Subcutaneous adipose tissue (tissue), 4 donors: ENCODE results near the gene CUL9. TPM values are rescaled to one million over a fixed set of nuclear protein-coding genes. Genes with fewer than 3 reads are reported as not detected.

Experiments
- CTCF ChIP-seq: fragments of 450-650 bp; IDR thresholded peaks from one replicate; pipeline ENCODE4 v1.5.1; 2016; ENCODE audit warnings: low read depth, mild to moderate bottlenecking, control low read depth, antibody characterized with exemption, moderate library complexity
- total RNA-seq, 4 donors: library from RNA; depleted of rRNA; stranded (reverse); fragments of >200 nt; gene quantifications; one replicate each; pipeline ENCODE4 v1.1.0, GENCODE V29; 2016

Gene CUL9
- total RNA-seq, 4 donors from 2014 or later, result 16.3 to 36.7 (median 27.2) TPM

DNA sequence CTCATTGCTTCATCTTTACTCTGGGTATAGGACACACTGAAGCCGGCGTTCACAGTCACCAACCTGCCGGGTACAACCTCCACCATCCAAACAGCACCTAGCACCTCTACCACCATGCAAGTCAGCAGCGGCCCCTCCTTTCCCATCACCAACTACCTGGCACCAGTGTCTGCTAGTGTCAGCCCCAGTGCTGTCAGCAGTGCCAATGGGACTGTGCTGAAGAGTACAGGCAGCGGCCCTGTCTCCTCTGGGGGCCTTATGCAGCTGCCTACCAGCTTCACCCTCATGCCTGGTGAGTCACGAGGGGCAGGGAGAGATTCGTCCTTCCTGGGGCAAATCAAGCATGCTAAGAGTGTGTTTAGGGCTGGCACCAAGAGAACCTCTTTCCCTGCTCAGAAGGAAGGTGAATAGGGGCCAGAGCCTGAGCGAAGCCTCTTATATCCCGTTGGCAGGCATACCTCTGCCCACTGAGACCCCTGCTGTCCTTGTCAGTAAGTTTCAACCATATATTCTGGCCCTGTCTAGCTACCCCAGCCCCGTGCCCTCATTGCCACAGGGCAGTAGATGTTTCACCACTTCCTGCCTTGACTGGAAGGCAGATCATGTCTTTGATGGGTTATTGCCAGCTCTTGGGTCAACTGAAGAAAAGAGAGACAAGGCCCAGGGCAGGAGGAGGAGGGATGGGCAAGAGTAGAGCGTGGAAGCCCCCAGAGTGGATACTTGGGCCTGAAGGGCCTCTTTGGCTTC, 6.1 kb upstream of the CUL9 start:
- TF ChIP-seq CTCF, result no peak

DNA sequence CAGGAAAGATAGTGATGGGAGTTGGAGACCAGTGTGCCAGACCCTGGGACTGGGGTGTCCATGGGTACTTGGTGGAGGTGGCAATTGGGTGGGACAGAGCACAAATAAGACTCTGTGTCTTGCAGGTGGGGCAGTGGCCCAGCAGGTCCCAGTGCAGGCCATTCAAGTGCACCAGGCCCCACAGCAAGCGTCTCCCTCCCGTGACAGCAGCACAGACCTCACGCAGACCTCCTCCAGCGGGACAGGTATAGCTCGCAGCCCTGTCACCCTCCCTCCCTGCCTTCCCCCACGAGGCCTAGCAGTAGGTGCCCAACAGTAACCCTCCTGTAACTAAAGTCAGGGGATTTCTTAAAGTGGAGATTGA, 5.6 kb upstream of the CUL9 start:
- no peak for TF ChIP-seq CTCF

- TF ChIP-seq CTCF, result no peak
Observed at GRCh38 chr6:43178150-43178549, 3.8 kb upstream of the CUL9 start.

- TF ChIP-seq CTCF, result no peak
Observed at GRCh38 chr6:43178951-43179830, 2.8 kb upstream of the CUL9 start.

GRCh38 chr6:43180058-43180457, 1.9 kb upstream of the CUL9 start:
- TF ChIP-seq CTCF, result no peak

DNA sequence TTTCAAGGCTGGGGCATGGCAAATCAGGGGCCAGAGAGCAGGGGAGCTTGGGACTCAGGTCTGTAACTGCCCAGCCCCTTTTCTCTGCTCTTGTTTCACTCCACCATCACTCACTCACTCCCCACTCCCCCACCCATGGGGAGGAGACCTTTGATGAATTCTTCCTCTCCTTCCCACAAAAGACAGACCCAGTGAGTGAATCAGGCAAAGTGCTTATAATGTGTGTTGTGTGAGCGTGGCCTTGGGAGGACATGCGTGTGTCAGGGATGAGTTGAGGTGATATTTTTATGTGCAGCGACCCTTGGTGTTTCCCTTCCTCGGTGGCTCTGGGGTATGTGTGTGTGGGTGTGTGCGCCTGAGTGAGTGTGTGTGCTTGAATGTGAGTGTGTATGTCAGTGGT, 1.0 kb upstream of the CUL9 start:
- TF ChIP-seq CTCF, result no peak

DNA sequence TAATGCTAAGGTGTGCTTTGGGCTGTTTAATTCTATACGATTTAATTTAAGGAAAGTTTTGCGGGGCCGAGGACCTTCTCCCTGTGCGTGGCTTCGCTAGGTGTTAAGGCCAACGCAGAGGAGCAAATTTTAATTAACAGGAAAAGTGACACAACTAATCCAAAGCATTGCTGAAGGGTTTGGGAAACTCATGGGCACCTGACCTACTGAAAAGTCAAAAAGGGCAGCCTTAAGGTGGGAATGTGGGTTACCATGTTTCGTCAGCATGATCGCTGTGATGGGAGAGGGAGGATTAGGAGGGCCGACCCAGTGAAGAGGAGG, 415 bp upstream of the CUL9 start:
- TF ChIP-seq CTCF, result no peak
